Thoracic aorta (tissue), 2 donors: ENCODE data around the gene NUTF2. TPM values are rescaled to one million over a fixed set of nuclear protein-coding genes. Genes with fewer than 3 reads are reported as not detected.

Source experiments
- ATAC-seq: fragments of 150-250 bp; one replicate; pipeline ENCODE4 v1.8.0; 2017; ENCODE audit warnings: low read depth; ENCODE audit not compliant: insufficient number of reproducible peaks, low FRiP score
- DNase-seq: peaks from one replicate; pipeline ENCODE4 v3.0.0-alpha.2; 2020; ENCODE audit warnings: low spot score
- H3K27ac ChIP-seq, 2 donors: fragments of 200-600 bp; sonication (generic); 1 replicate in 1 of 2; 2 replicates in 1 of 2; pipeline ENCODE4 v1.5.1; 2016; ENCODE audit warnings: mild to moderate bottlenecking in 2 of 2, moderate library complexity in 2 of 2
- H3K27me3 ChIP-seq: fragments of 200-600 bp; sonication (generic); replicated peaks from 2 replicates; pipeline ENCODE4 v1.6.0; 2016; ENCODE audit warnings: mild to moderate bottlenecking; ENCODE audit not compliant: insufficient read depth
- H3K36me3 ChIP-seq: fragments of 200-600 bp; sonication (generic); one replicate; pipeline ENCODE4 v1.5.1; 2016
- H3K4me1 ChIP-seq, 2 donors: fragments of 200-600 bp; sonication (generic); 1 replicate in 1 of 2; 2 replicates in 1 of 2; pipeline versions ENCODE4 v1.5.1 to v1.6.0; 2016; ENCODE audit warnings: low read depth in 2 of 2, mild to moderate bottlenecking in 1 of 2; ENCODE audit not compliant: control insufficient read depth in 1 of 2
- H3K4me3 ChIP-seq: fragments of 200-600 bp; sonication (generic); 2 replicates; pipeline ENCODE4 v1.5.1; 2016; ENCODE audit warnings: mild to moderate bottlenecking
- H3K9me3 ChIP-seq: fragments of 200-600 bp; sonication (generic); 2 replicates; pipeline ENCODE4 v1.5.1; 2016
- CTCF ChIP-seq: fragments of 200-600 bp; sonication (generic); IDR thresholded peaks from one replicate; pipeline ENCODE4 v1.5.1; 2019; ENCODE audit warnings: antibody characterized with exemption
- total RNA-seq, 2 donors: library from RNA; depleted of rRNA; stranded (reverse); fragments of >200 nt; gene quantifications; one replicate each; pipeline versions ENCODE4 v1.1.0 to v1.2.3, GENCODE V29; 2016

The NUTF2 gene
- total RNA-seq, 2 donors from 2014 or later, result 79.0 to 172 TPM

- TF ChIP-seq CTCF, result no peak
- Histone ChIP-seq H3K27ac (no peak overlapping the region), H3K9me3 (no peaks in the 10 kb centered on the region), H3K4me3 (no peak overlapping the region), H3K27me3 (no peaks in the 10 kb centered on the region), H3K36me3 (no peaks in the 10 kb centered on the region), H3K4me1 (peaks cover 9 to 11% of the 10 kb centered on the region in 2 donors)
- ATAC-seq (no peak), DNase-seq (no peak)
Measured at GRCh38 chr16:67837811-67838210, 8.9 kb upstream of the NUTF2 start.

- peak overlapping the region; percentile 90 for H3K4me3 ChIP-seq
- ATAC-seq, result no peak
Measured at GRCh38 chr16:67841198-67841815, 5.4 kb upstream of the NUTF2 start.

DNA sequence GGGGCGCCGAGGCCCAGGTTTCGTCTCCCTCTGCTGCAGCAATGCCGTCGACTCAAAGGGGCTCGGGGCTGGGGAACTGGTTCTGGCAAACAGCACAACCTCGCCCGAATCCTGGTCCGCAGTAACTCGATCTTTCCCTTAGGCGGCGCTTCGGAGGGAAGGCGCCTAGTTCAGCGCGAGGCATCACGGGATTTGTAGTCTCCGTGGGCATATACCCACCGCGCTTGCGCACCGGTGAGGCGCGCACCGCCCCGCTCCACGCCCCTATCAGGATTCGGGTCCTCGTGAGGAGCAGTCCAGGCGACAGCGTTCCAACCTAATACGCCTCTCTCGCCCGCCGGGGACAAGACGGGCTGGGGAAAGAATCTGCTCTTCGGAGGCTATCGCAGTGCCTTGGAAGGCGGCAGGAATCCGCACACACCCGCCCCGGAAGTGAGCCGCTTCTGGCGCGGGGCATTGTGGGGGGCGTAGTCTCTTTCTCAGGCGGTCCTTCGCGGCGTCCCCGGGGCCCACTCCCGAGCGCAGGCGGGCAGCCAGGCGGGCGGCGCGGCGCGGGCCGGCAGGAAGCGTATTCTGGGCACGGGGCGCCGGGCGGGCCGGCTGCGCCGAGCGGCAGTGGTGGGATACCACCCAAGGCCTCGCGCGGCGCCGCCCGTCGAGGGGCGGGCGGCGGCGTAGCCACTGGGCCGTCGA, 4.8 kb upstream of the NUTF2 start, which contains the start of gene THAP11:
Gene THAP11 (plus strand): TSS at position 505 of the 693 bp plus-strand sequence. CDS start 235 bp downstream, outside the sequence.
- Histone ChIP-seq H3K36me3 (no peaks in the 10 kb centered on the region), H3K9me3 (no peaks in the 10 kb centered on the region), H3K27ac (peak within 1 kb of the TSS; percentile 97 to 99), H3K4me1 (peaks cover 31 to 34% of the 10 kb centered on the region in 2 donors), H3K4me3 (peak within 1 kb of the TSS; percentile 90), H3K27me3 (no peaks in the 10 kb centered on the region)
- DNase-seq, result peak; percentile 81
- peak; percentile 87 for TF ChIP-seq CTCF
- ATAC-seq, result peak; percentile 90

More at GRCh38 chr16:67841198-67841815, 5.4 kb upstream of the NUTF2 start:
- Histone ChIP-seq H3K27ac (peak overlapping the region; percentile 97 to 99), H3K4me1 (peaks cover 31 to 34% of the 10 kb centered on the region in 2 donors), H3K27me3 (no peaks in the 10 kb centered on the region), H3K9me3 (no peaks in the 10 kb centered on the region), H3K36me3 (no peaks in the 10 kb centered on the region)
- no peak for DNase-seq
- TF ChIP-seq CTCF, result no peak

- Histone ChIP-seq H3K36me3 (no peaks in the 10 kb centered on the region), H3K27me3 (no peaks in the 10 kb centered on the region), H3K27ac (peak overlapping the region; percentile 97 to 99), H3K4me1 (peaks cover 32 to 37% of the 10 kb centered on the region in 2 donors), H3K9me3 (no peaks in the 10 kb centered on the region), H3K4me3 (peak overlapping the region; percentile 90)
- ATAC-seq (peak; percentile 11), DNase-seq (no peak)
- TF ChIP-seq CTCF, result peak; percentile 43
Measured at GRCh38 chr16:67842509-67843342, 4.0 kb upstream of the NUTF2 start.

GRCh38 chr16:67843343-67843765, 3.4 kb upstream of the NUTF2 start:
- TF ChIP-seq CTCF, result no peak
- Histone ChIP-seq H3K4me3 (peak overlapping the region; percentile 90), H3K27ac (peak overlapping the region; percentile 97 to 99), H3K27me3 (no peaks in the 10 kb centered on the region), H3K36me3 (no peaks in the 10 kb centered on the region), H3K4me1 (peaks cover 38 to 43% of the 10 kb centered on the region in 2 donors), H3K9me3 (no peaks in the 10 kb centered on the region)
- DNase-seq (no peak), ATAC-seq (no peak)
